HepG2 (cell line): Measurements from ENCODE around the gene RPS10. TPM values are rescaled to one million over a fixed set of nuclear protein-coding genes. Genes with fewer than 3 reads are reported as not detected.

Source experiments
- BRCA1 ChIP-seq: sonication (generic); formaldehyde crosslinking; IDR thresholded peaks from 2 replicates; pipeline ENCODE4 v1.4.0; 2020; ENCODE audit warnings: missing genetic modification reagents
- BRD4 ChIP-seq: sonication (generic); formaldehyde crosslinking; IDR thresholded peaks from 2 replicates; pipeline ENCODE4 v1.4.0; 2020; ENCODE audit warnings: missing genetic modification reagents
- CENPT ChIP-seq: sonication (generic); formaldehyde crosslinking; IDR thresholded peaks from 2 replicates; pipeline ENCODE4 v1.8.0; 2022; ENCODE audit warnings: low read depth, mild to moderate bottlenecking, moderate library complexity, missing genetic modification reagents
- CSRNP1 ChIP-seq: sonication (generic); formaldehyde crosslinking; IDR thresholded peaks from 2 replicates; pipeline ENCODE4 v1.8.1; 2023; ENCODE audit warnings: mild to moderate bottlenecking, missing genetic modification reagents
- GRHL1 ChIP-seq: sonication (generic); formaldehyde crosslinking; conservative IDR thresholded peaks from 2 replicates; pipeline ENCODE4 v1.8.0; 2022; ENCODE audit warnings: missing genetic modification reagents
- HMGXB4 ChIP-seq, 2 experiments: sonication (generic) in 1 of 2; formaldehyde crosslinking in 1 of 2; IDR thresholded peaks; 2 replicates each; pipeline versions ENCODE4 v1.4.0 to v1.6.1; 2018 to 2020; ENCODE audit warnings: missing genetic modification reagents in 2 of 2, borderline replicate concordance in 1 of 2, low read depth in 1 of 2, mild to moderate bottlenecking in 1 of 2, missing biosample characterization in 1 of 2
- HOXA3 ChIP-seq: sonication (generic); formaldehyde crosslinking; IDR thresholded peaks from 2 replicates; pipeline ENCODE4 v1.5.0; 2020; ENCODE audit warnings: missing genetic modification reagents
- NCOA5 ChIP-seq: sonication (generic); formaldehyde crosslinking; IDR thresholded peaks from 2 replicates; pipeline ENCODE4 v1.4.0; 2020; ENCODE audit warnings: missing genetic modification reagents
- NR0B2 ChIP-seq: sonication (generic); formaldehyde crosslinking; IDR thresholded peaks from 2 replicates; pipeline ENCODE4 v1.4.0; 2020; ENCODE audit warnings: mild to moderate bottlenecking, missing genetic modification reagents
- PAF1 ChIP-seq: IDR thresholded peaks from 2 replicates; pipeline ENCODE4 v1.6.1; 2016; ENCODE audit warnings: missing genetic modification reagents, missing compliant biosample characterization
- SALL1 ChIP-seq: sonication (generic); formaldehyde crosslinking; IDR thresholded peaks from 2 replicates; pipeline ENCODE4 v1.8.0; 2022; ENCODE audit warnings: mild to moderate bottlenecking, missing genetic modification reagents
- SP4 ChIP-seq: sonication (generic); formaldehyde crosslinking; IDR thresholded peaks from 2 replicates; pipeline ENCODE4 v1.8.1; 2023; ENCODE audit warnings: mild to moderate bottlenecking, missing genetic modification reagents
- TGIF2 ChIP-seq: IDR thresholded peaks from 2 replicates; pipeline ENCODE4 v1.6.1; 2016; ENCODE audit warnings: control low read depth, missing compliant biosample characterization
- ZBTB4 ChIP-seq: sonication (generic); formaldehyde crosslinking; IDR thresholded peaks from 2 replicates; pipeline ENCODE4 v1.4.0; 2020; ENCODE audit warnings: missing genetic modification reagents, mild to moderate bottlenecking, borderline replicate concordance
- ZNF253 ChIP-seq: sonication (generic); formaldehyde crosslinking; IDR thresholded peaks from 2 replicates; pipeline ENCODE4 v1.8.0; 2022; ENCODE audit warnings: mild to moderate bottlenecking, missing genetic modification reagents, borderline replicate concordance
- ZNF512 ChIP-seq: sonication (generic); formaldehyde crosslinking; IDR thresholded peaks from 2 replicates; pipeline ENCODE4 v1.4.0; 2020; ENCODE audit warnings: mild to moderate bottlenecking, missing genetic modification reagents
- polyA plus RNA-seq, 8 experiments: library from polyadenylated mRNA; depleted of rRNA in 3 of 8; stranded (reverse) in 7 of 8; unstranded in 1 of 8; fragments of >200 nt; fragmentation: Illumina TruSeq in 4 of 8; extraction: Trizol in 4 of 8; gene quantifications; 2 replicates each; pipeline versions ENCODE4 v1.2.1 to v1.2.3, GENCODE V29; 2011 to 2016; ENCODE audit warnings: low read depth in 4 of 8, missing spikeins in 1 of 8, mixed read lengths in 1 of 8; ENCODE audit not compliant: insufficient read depth in 1 of 8
- total RNA-seq, 5 experiments: library from RNA; depleted of rRNA; stranded (reverse); fragments of >200 nt; fragmentation: Illumina TruSeq; extraction: Trizol; gene quantifications; 2 replicates each; pipeline ENCODE4 v1.2.3, GENCODE V29; 2016; ENCODE audit warnings: low read depth in 1 of 5

RPS10 gene
- total and polyA plus RNA-seq, 2 of the 13 experiments (the other 11 are each of a cell fraction or from before 2014, with no cell fraction given) = 2,909 to 4,648 TPM

- TF ChIP-seq ZBTB4 (CRISPR knock-in tag) (peak; percentile 32), SALL1 (peak; percentile 77), BRCA1 (CRISPR knock-in tag) (no peak), NR0B2 (CRISPR knock-in tag) (peak; percentile 84; the same call in 1 of the 2 replicates), ZNF253 (CRISPR knock-in tag) (peak; percentile 6; the same call in 1 of the 2 replicates), GRHL1 (no peak), BRD4 (CRISPR knock-in tag) (peak; percentile 71; the same call in 1 of the 2 replicates), CSRNP1 (peak; percentile 44; the same call in 1 of the 2 replicates), SP4 (no peak), TGIF2 (CRISPR knock-in tag) (peak; percentile 98), HOXA3 (CRISPR knock-in tag) (peak; percentile 52; the same call in 1 of the 2 replicates), PAF1 (CRISPR knock-in tag) (no peak), NCOA5 (CRISPR knock-in tag) (no peak), ZNF512 (no peak; the same call in 1 of the 2 replicates), CENPT (CRISPR knock-in tag) (no peak), HMGXB4 (CRISPR knock-in tag; IDR thresholded peaks at IDR 0.05; ENCODE audit: borderline replicate concordance in 1 of 2, low read depth in 1 of 2) (peak; percentile 56 to 68; a peak in 2 of 4 replicates)
Measured at GRCh38 chr6:34391786-34392496, 33.9 kb downstream of the RPS10 start (continued).
